ENCODE measurements around the gene SNX33.
A peak's percentile ranks its signal among the peaks of the same experiment; 100 is the strongest.

Gene SNX33, protein sequence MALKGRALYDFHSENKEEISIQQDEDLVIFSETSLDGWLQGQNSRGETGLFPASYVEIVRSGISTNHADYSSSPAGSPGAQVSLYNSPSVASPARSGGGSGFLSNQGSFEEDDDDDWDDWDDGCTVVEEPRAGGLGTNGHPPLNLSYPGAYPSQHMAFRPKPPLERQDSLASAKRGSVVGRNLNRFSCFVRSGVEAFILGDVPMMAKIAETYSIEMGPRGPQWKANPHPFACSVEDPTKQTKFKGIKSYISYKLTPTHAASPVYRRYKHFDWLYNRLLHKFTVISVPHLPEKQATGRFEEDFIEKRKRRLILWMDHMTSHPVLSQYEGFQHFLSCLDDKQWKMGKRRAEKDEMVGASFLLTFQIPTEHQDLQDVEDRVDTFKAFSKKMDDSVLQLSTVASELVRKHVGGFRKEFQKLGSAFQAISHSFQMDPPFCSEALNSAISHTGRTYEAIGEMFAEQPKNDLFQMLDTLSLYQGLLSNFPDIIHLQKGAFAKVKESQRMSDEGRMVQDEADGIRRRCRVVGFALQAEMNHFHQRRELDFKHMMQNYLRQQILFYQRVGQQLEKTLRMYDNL

DNA sequence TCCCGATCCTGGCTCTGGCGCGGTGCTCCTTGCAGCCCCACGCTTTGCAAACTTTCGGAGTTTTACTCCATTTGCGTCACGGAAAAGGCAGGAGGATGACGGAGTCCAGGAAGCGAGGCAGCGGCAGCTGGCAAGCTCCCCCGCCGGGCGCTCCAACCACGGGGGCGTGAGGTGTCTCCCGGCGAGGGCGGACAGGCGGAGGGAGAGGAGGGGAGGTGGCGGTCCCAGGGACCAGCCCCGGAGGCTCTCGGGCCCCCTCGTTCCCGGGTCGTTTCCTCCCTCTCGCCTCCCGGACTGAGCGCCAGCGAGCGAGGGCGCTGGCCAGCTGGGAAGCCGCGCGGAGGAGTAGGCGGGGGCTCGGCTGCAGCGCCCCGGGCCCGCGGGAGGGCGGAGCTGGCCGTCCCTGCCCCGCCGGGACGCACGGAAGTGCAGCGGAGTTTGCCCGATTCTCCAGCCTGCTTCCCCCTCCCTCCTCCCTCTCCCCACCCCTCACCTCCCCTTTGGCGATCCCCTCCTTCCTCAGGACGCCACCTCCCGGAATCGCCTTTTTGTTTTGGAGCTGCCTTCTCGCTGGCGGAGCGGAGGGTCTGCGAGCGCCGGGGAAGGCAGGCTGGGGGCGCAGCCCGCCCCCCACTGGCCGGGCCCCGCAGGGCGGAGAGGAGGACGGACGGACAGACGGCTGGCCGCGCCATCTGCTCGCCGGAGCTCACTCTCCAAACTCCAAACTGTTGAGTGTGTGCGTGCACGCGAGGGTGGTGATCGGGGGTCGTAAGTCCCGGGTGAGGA lies at the start of gene SNX33:
TSS of gene SNX33 (plus strand) at position 543 of the 786 bp plus-strand sequence. CDS start 1,191 bp downstream, outside the sequence.
- H3F3A ChIP-seq (ENCODE audit: insufficient read depth, low read length) = no peaks in the 10 kb centered on the region
- no peaks in the 10 kb centered on the region for H3K36me3 ChIP-seq (ENCODE audit: insufficient read depth, low read length)
- H2AFZ ChIP-seq (ENCODE audit: low read length) = no peak within 1 kb of the TSS
- no peaks in the 10 kb centered on the region for H3K79me2 ChIP-seq (ENCODE audit: insufficient read depth, low read length)
- peak within 1 kb of the TSS; percentile 36; the same call in 1 of the 2 replicates for H3K9ac ChIP-seq (ENCODE audit: low read length)
- H3K9me3 ChIP-seq (ENCODE audit: low read length) = no peaks in the 10 kb centered on the region
- peaks cover 14% of the 10 kb centered on the region for H3K4me1 ChIP-seq (ENCODE audit: insufficient read depth, low read length, severe bottlenecking)
- peak within 1 kb of the TSS; percentile 72 for H3K4me2 ChIP-seq (ENCODE audit: low read length)
- no peaks in the 10 kb centered on the region for H3K9me2 ChIP-seq (ENCODE audit: low read depth, low read length)
- no peaks in the 10 kb centered on the region for H3K27me3 ChIP-seq (ENCODE audit: insufficient read depth, low read length)
- H3K27ac ChIP-seq (ENCODE audit: low read depth, low read length, poor library complexity, severe bottlenecking) = no peak within 1 kb of the TSS
- H3K4me3 ChIP-seq (ENCODE audit: low read depth, low read length, poor library complexity, severe bottlenecking) = peak within 1 kb of the TSS; percentile 58
- no peaks in the 10 kb centered on the region for H4K20me1 ChIP-seq (ENCODE audit: insufficient read depth, low read length)
- TF ChIP-seq, protein P1, sequence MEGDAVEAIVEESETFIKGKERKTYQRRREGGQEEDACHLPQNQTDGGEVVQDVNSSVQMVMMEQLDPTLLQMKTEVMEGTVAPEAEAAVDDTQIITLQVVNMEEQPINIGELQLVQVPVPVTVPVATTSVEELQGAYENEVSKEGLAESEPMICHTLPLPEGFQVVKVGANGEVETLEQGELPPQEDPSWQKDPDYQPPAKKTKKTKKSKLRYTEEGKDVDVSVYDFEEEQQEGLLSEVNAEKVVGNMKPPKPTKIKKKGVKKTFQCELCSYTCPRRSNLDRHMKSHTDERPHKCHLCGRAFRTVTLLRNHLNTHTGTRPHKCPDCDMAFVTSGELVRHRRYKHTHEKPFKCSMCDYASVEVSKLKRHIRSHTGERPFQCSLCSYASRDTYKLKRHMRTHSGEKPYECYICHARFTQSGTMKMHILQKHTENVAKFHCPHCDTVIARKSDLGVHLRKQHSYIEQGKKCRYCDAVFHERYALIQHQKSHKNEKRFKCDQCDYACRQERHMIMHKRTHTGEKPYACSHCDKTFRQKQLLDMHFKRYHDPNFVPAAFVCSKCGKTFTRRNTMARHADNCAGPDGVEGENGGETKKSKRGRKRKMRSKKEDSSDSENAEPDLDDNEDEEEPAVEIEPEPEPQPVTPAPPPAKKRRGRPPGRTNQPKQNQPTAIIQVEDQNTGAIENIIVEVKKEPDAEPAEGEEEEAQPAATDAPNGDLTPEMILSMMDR (IDR thresholded peaks at IDR 0.05; ENCODE audit: low read length) = peak; percentile 49; the same call in 1 of the 2 replicates
- no peak; the same call in 1 of the 2 replicates for TF ChIP-seq EZH2 (IDR thresholded peaks at IDR 0.05; ENCODE audit: borderline replicate concordance, low read length)

DNA sequence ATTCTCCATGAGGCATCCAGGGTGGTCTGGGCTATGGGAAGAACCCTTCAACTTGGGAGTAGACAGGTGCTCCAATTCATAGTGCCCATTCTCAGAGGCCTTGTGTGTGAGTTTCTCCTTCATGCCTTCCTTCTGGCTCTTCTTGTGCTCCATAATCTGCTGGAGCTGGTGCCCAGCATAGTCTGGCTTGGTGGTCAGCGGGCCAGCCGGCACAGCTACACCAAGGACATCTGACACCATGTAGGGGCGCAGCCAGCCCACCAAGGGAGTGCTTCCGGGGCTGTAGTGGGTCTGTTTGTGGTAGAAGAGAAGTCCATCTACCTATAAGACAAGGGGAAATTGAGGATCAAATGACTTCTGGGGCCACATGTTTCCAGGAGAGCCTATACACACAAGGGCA lies 49.4 kb upstream of the SNX33 start:
- Histone ChIP-seq H4K20me1 (ENCODE audit: insufficient read depth, low read length) (no peaks in the 10 kb centered on the region), H3K9me3 (ENCODE audit: low read length) (no peaks in the 10 kb centered on the region), H3K4me1 (ENCODE audit: insufficient read depth, low read length, severe bottlenecking) (no peaks in the 10 kb centered on the region), H2AFZ (ENCODE audit: low read length) (no peak overlapping the region), H3K9ac (ENCODE audit: low read length) (no peak overlapping the region), H3F3A (ENCODE audit: insufficient read depth, low read length) (no peaks in the 10 kb centered on the region), H3K4me3 (ENCODE audit: low read depth, low read length, poor library complexity, severe bottlenecking) (no peak overlapping the region), H3K27ac (ENCODE audit: low read depth, low read length, poor library complexity, severe bottlenecking) (no peak overlapping the region), H3K36me3 (ENCODE audit: insufficient read depth, low read length) (peaks cover 48% of the 10 kb centered on the region), H3K27me3 (ENCODE audit: insufficient read depth, low read length) (no peaks in the 10 kb centered on the region), H3K9me2 (ENCODE audit: low read depth, low read length) (no peaks in the 10 kb centered on the region), H3K4me2 (ENCODE audit: low read length) (no peak overlapping the region), H3K79me2 (ENCODE audit: insufficient read depth, low read length) (no peaks in the 10 kb centered on the region)
- no peak for TF ChIP-seq EZH2 (IDR thresholded peaks at IDR 0.05; ENCODE audit: borderline replicate concordance, low read length)
- TF ChIP-seq, protein P1 (IDR thresholded peaks at IDR 0.05; ENCODE audit: low read length) = no peak

DNA sequence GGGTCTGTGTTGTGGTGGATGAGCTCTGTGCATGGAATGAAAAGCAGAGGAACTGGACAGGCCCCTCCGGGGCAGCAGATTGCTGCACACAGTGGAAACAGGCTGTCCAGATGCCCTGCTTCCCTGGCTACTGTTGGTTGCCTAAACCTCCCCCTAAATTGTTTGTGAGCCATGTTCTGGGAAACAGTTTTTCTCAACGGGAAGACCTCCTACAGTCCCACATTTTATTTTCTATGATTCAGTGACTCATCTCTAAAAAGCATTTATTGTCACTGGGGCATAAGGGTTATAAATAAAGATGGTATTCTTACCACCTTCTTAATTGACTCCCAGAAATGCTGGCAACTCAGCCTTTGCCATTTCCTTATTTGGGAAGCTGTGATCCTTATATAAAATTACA lies 48.3 kb upstream of the SNX33 start:
- Histone ChIP-seq H3K4me3 (ENCODE audit: low read depth, low read length, poor library complexity, severe bottlenecking) (no peak overlapping the region), H3K4me2 (ENCODE audit: low read length) (no peak overlapping the region), H3K9me2 (ENCODE audit: low read depth, low read length) (no peaks in the 10 kb centered on the region), H4K20me1 (ENCODE audit: insufficient read depth, low read length) (no peaks in the 10 kb centered on the region), H3K27me3 (ENCODE audit: insufficient read depth, low read length) (no peaks in the 10 kb centered on the region), H2AFZ (ENCODE audit: low read length) (no peak overlapping the region), H3K27ac (ENCODE audit: low read depth, low read length, poor library complexity, severe bottlenecking) (no peak overlapping the region), H3K9me3 (ENCODE audit: low read length) (no peaks in the 10 kb centered on the region), H3F3A (ENCODE audit: insufficient read depth, low read length) (no peaks in the 10 kb centered on the region), H3K79me2 (ENCODE audit: insufficient read depth, low read length) (no peaks in the 10 kb centered on the region), H3K36me3 (ENCODE audit: insufficient read depth, low read length) (peaks cover 44% of the 10 kb centered on the region), H3K4me1 (ENCODE audit: insufficient read depth, low read length, severe bottlenecking) (no peaks in the 10 kb centered on the region), H3K9ac (ENCODE audit: low read length) (no peak overlapping the region)
- TF ChIP-seq, protein P1 (IDR thresholded peaks at IDR 0.05; ENCODE audit: low read length) = no peak
- TF ChIP-seq EZH2 (IDR thresholded peaks at IDR 0.05; ENCODE audit: borderline replicate concordance, low read length) = no peak

Measured in OCI-LY1 (cell line).